Sigmoid colon (tissue), 7 donors: ENCODE results near the gene ZNF296. TPM values are rescaled to one million over a fixed set of nuclear protein-coding genes. Genes with fewer than 3 reads are reported as not detected.
A peak's percentile ranks its signal among the peaks of the same experiment; 100 is the strongest.

ENCODE experiments used
- DNase-seq: peaks from one replicate; pipeline ENCODE4 v3.0.0-alpha.2; 2019
- H3K27ac ChIP-seq, 4 donors: fragments of 200-600 bp; sonication (generic); one replicate each; pipeline ENCODE4 v1.5.1; 2016 to 2019; ENCODE audit warnings: mild to moderate bottlenecking in 1 of 4
- H3K27me3 ChIP-seq, 3 donors: fragments of 200-600 bp; sonication (generic); one replicate each; pipeline ENCODE4 v1.5.1; 2019; ENCODE audit warnings: mild to moderate bottlenecking in 1 of 3
- H3K36me3 ChIP-seq, 4 donors: fragments of 200-600 bp; sonication (generic); one replicate each; pipeline ENCODE4 v1.5.1; 2016 to 2019
- H3K4me1 ChIP-seq, 4 donors: fragments of 200-600 bp; sonication (generic); one replicate each; pipeline ENCODE4 v1.5.1; 2017 to 2019
- H3K4me3 ChIP-seq, 4 donors: fragments of 200-600 bp; sonication (generic); one replicate each; pipeline ENCODE4 v1.5.1; 2017 to 2019; ENCODE audit warnings: mild to moderate bottlenecking in 2 of 4, moderate library complexity in 1 of 4
- H3K9me3 ChIP-seq, 4 donors: fragments of 200-600 bp in 3 of 4; sonication (generic) in 3 of 4; one replicate each; pipeline versions ENCODE4 v1.5.1 to v1.6.1; 2013 to 2019
- EP300 ChIP-seq, 4 donors: sonication (generic); formaldehyde crosslinking; IDR thresholded peaks; one replicate each; pipeline ENCODE4 v1.6.1; 2017; ENCODE audit warnings: antibody characterized with exemption in 4 of 4
- POLR2A ChIP-seq, 2 donors: fragments of 450-650 bp; IDR thresholded peaks; one replicate each; pipeline ENCODE4 v1.6.1; 2016; ENCODE audit warnings: antibody characterized with exemption in 2 of 2, mild to moderate bottlenecking in 2 of 2, moderate library complexity in 2 of 2
- POLR2AphosphoS5 ChIP-seq, 4 donors: sonication (generic); formaldehyde crosslinking; IDR thresholded peaks; one replicate each; pipeline ENCODE4 v1.6.1; 2017; ENCODE audit warnings: antibody characterized with exemption in 4 of 4
- WGBS, 2 donors: extraction: QIAGEN DNeasy Blood & Tissue Kit; methylation state at CpG; one replicate each; pipeline ENCODE4 v1.1.7; 2013; 5-methylcytosine and 5-hydroxymethylcytosine counted together
- intact Hi-C: fragments of 100-400 bp; cut with DNase I; formaldehyde crosslinking; loops from one replicate; pipeline ENCODE4 v1.15.1; 2023
- polyA plus RNA-seq, 3 donors: library from polyadenylated mRNA; stranded (reverse); fragments of 200-250 nt; gene quantifications; one replicate each; pipeline ENCODE4 v1.2.3, GENCODE V29; 2013
- total RNA-seq, 4 donors: library from RNA; depleted of rRNA; stranded (reverse); fragments of >200 nt; gene quantifications; one replicate each; pipeline ENCODE4 v1.1.0, GENCODE V29; 2016
- TF ChIP-seq, protein P1 (sequence below), 4 experiments: fragments of 450-650 bp in 3 of 4; fragments of 200-600 bp in 1 of 4; IDR thresholded peaks; one replicate each; pipeline ENCODE4 v1.5.1; 2016 to 2019; ENCODE audit warnings: antibody characterized with exemption in 4 of 4, mild to moderate bottlenecking in 3 of 4, moderate library complexity in 2 of 4
- donor health status: healthy with polysubstance abuse.
- donor health status: Bipolar disorder and iron deficiency.
- donor health status: healthy.

Gene ZNF296
- total and polyA plus RNA-seq, 7 donors: 0.41 to 5.4 (median 2.8) TPM; not detected in 2

DNA sequence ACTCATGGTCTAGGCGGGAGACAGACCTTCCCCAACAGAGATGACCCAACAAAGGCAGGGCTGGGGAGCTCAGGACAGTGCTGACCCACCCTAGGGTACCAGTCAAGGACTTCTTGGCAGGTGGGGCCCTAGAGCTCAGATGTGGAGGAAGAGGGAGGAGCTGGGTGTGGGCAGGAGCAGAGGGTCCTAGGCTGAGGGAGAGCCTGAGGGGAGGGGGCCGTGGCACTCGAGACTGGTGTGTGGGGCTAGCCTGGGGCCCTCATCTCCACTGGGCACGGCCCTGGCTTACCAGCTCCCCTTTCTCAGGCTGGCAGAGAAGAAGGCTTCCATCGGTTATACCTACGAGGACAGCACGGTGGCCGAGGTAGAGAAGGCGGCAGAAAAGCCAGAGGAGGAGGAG lies 18.8 kb downstream of the ZNF296 start:
- H3K4me3 ChIP-seq: no peak overlapping the region
- intact Hi-C loops: no loop called here
- TF ChIP-seq POLR2AphosphoS5 (IDR thresholded peaks at IDR 0.05) (no peak), POLR2A (IDR thresholded peaks at IDR 0.05) (no peak), EP300 (IDR thresholded peaks at IDR 0.05) (no peak)
- TF ChIP-seq, protein P1, sequence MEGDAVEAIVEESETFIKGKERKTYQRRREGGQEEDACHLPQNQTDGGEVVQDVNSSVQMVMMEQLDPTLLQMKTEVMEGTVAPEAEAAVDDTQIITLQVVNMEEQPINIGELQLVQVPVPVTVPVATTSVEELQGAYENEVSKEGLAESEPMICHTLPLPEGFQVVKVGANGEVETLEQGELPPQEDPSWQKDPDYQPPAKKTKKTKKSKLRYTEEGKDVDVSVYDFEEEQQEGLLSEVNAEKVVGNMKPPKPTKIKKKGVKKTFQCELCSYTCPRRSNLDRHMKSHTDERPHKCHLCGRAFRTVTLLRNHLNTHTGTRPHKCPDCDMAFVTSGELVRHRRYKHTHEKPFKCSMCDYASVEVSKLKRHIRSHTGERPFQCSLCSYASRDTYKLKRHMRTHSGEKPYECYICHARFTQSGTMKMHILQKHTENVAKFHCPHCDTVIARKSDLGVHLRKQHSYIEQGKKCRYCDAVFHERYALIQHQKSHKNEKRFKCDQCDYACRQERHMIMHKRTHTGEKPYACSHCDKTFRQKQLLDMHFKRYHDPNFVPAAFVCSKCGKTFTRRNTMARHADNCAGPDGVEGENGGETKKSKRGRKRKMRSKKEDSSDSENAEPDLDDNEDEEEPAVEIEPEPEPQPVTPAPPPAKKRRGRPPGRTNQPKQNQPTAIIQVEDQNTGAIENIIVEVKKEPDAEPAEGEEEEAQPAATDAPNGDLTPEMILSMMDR (IDR thresholded peaks at IDR 0.05): no peak
- H3K4me1 ChIP-seq: no peaks in the 10 kb centered on the region
- H3K27me3 ChIP-seq: no peaks in the 10 kb centered on the region
- WGBS, 2 donors: 92% methylated on average over 9 of the region's 9 CpGs
- no peak overlapping the region for H3K27ac ChIP-seq
- H3K36me3 ChIP-seq: peaks cover 78 to 100% (median 92%) of the 10 kb centered on the region in 4 donors
- H3K9me3 ChIP-seq: no peaks in the 10 kb centered on the region
- DNase-seq: no peak

DNA sequence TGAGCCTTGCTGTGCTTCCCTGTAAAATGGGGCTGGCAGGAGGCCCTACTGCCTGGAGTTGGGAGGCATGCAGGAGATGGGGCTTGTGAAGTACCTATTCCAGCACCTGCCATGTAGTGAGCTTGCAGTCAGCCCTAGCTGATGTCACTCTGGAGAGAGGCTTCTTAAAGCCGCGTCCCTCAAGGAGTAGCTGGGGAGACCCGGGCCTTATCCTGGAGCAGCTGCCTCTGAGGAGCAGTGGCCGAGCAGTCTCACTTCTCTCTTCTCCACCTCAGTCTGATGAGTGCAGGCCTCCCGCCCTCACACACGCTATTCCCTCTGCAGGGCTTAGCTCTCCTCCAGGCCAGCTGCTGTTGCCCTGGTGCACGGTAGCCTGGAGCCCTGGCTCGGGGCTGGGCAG lies 19.4 kb downstream of the ZNF296 start:
- intact Hi-C loops: no loop called here
- 79 to 90% methylated on average over 8 of the region's 8 CpGs for WGBS, 2 donors

DNA sequence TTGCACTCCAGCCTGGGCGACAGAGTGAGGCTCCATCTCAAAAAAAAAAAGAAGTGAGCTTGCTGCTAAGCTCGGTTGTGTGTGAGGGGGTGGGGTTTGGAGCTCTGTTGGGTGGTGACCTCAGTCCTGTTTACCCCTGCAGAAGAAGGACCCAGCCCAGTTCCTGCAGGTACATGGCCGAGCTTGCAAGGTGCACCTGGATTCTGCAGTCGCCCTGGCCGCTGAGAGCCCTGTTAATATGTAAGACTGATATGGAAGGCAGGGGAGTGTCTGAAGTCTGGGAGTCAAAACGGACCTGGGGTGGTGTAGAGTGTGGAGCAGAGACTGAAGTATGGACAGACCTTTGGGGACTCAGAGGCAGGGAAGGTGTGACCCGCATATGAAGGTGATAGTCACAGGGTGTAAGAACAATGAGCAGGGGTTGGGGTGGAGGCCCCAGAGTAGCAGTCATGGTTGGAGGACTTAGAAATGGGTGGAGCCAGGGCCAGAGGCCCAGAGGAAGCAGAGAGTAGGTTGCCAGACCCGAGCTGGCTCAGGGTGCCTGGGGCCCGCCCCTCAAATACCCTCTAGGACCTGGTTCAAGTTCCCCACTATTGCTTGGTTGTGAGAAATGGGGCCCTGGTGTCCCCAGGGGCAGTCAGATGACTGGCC lies 24.2 kb downstream of the ZNF296 start:
- peaks cover 0 to 25% (median 19%) of the 10 kb centered on the region in 4 donors for H3K4me1 ChIP-seq
- intact Hi-C loops: no loop called here
- no peaks in the 10 kb centered on the region for H3K9me3 ChIP-seq
- H3K36me3 ChIP-seq: peaks cover 40 to 60% (median 49%) of the 10 kb centered on the region in 4 donors
- no peaks in the 10 kb centered on the region for H3K27me3 ChIP-seq
- DNase-seq: no peak
- TF ChIP-seq POLR2A (IDR thresholded peaks at IDR 0.05): no peak
- TF ChIP-seq, protein P1 (IDR thresholded peaks at IDR 0.05): no peak
- TF ChIP-seq EP300 (IDR thresholded peaks at IDR 0.05): no peak
- no peak for TF ChIP-seq POLR2AphosphoS5 (IDR thresholded peaks at IDR 0.05)
- WGBS, 2 donors: 15 to 56% methylated on average over 9 of the region's 9 CpGs
- H3K4me3 ChIP-seq: no peak overlapping the region
- no peak overlapping the region for H3K27ac ChIP-seq

More for the DNA sequence above, 19.4 kb downstream of the ZNF296 start:
- no peak for DNase-seq
- Histone ChIP-seq H3K27ac (no peak overlapping the region), H3K27me3 (no peaks in the 10 kb centered on the region), H3K36me3 (peaks cover 78 to 100% (median 91%) of the 10 kb centered on the region in 4 donors), H3K4me1 (no peaks in the 10 kb centered on the region), H3K9me3 (no peaks in the 10 kb centered on the region), H3K4me3 (no peak overlapping the region)
- TF ChIP-seq POLR2A (IDR thresholded peaks at IDR 0.05) (no peak), POLR2AphosphoS5 (IDR thresholded peaks at IDR 0.05) (no peak), EP300 (IDR thresholded peaks at IDR 0.05) (no peak)
- TF ChIP-seq, protein P1 (IDR thresholded peaks at IDR 0.05): no peak

DNA sequence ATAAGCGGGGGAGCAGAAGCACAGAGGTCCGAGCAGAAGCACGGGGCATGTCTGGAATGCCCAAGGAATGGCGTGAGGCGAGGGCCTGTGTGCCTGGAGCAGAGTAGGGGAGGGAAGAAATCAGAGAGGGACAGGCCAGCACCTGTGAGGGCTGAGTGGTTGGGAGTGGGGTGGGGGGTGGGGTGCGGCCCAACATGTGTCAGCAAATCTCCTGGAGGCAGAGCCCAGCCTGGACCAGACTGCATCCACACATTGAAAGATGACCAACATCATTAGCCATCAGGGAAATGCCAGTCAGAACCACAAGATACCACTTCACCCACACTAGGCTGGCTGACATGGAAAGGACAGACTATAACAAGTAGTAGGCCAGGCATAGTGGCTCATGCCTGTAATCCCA lies 26.2 kb downstream of the ZNF296 start:
- no peak for DNase-seq
- 95 to 97% methylated on average over 6 of the region's 6 CpGs for WGBS, 2 donors
- no peaks in the 10 kb centered on the region for H3K9me3 ChIP-seq
- intact Hi-C loops: no loop called here
- peaks cover 0 to 45% (median 32%) of the 10 kb centered on the region in 4 donors for H3K4me1 ChIP-seq
- TF ChIP-seq POLR2AphosphoS5 (IDR thresholded peaks at IDR 0.05): no peak
- TF ChIP-seq EP300 (IDR thresholded peaks at IDR 0.05): no peak
- no peak for TF ChIP-seq POLR2A (IDR thresholded peaks at IDR 0.05)
- TF ChIP-seq, protein P1 (IDR thresholded peaks at IDR 0.05): no peak
- peaks cover 24 to 59% (median 34%) of the 10 kb centered on the region in 4 donors for H3K36me3 ChIP-seq
- H3K4me3 ChIP-seq: no peak overlapping the region
- no peaks in the 10 kb centered on the region for H3K27me3 ChIP-seq
- H3K27ac ChIP-seq: peak overlapping the region in 1 of 4 donors; percentile 58
